HG02763 (cell line): ENCODE results near the gene MYEF2.

Experiments
- ATAC-seq: cut with Tn5 transposase; IDR thresholded peaks from one replicate; pipeline ENCODE4 v1.9.1; 2021; ENCODE audit warnings: mild to moderate bottlenecking, moderate library complexity; ENCODE audit not compliant: unreplicated experiment

MYEF2 gene

GRCh38 chr15:48147358-48147757, 30.7 kb downstream of the MYEF2 start:
- no peak for ATAC-seq

GRCh38 chr15:48145923-48146322, 32.2 kb downstream of the MYEF2 start:
- ATAC-seq: no peak

GRCh38 chr15:48144889-48145288, 33.2 kb downstream of the MYEF2 start:
- peak; percentile 46 for ATAC-seq

- ATAC-seq: no peak
Observed at GRCh38 chr15:48143856-48144255, 34.2 kb downstream of the MYEF2 start.

GRCh38 chr15:48132874-48133273, 45.2 kb downstream of the MYEF2 start:
- no peak for ATAC-seq

- ATAC-seq: no peak
Observed at GRCh38 chr15:48131324-48131723, 46.8 kb downstream of the MYEF2 start.

- no peak for ATAC-seq
Observed at GRCh38 chr15:48126667-48127355, 51.3 kb downstream of the MYEF2 start.

GRCh38 chr15:48121849-48122248, 56.2 kb downstream of the MYEF2 start:
- ATAC-seq: no peak

- no peak for ATAC-seq
Observed at GRCh38 chr15:48120745-48121144, 57.4 kb downstream of the MYEF2 start, which contains the start of gene SLC24A5. SLC24A5 (plus strand) TSS chr15:48120990; CDS start chr15:48121045, 55 bp downstream.

- ATAC-seq: no peak
Observed at GRCh38 chr15:48119277-48119676, 58.8 kb downstream of the MYEF2 start.

- no peak for ATAC-seq
Observed at GRCh38 chr15:48112242-48112641, 65.9 kb downstream of the MYEF2 start.

GRCh38 chr15:48109856-48110531, 68.1 kb downstream of the MYEF2 start:
- no peak for ATAC-seq

- no peak for ATAC-seq
Observed at GRCh38 chr15:48109212-48109611, 68.9 kb downstream of the MYEF2 start.

- ATAC-seq: no peak
Observed at GRCh38 chr15:48105936-48106335, 72.2 kb downstream of the MYEF2 start.

- no peak for ATAC-seq
Observed at GRCh38 chr15:48103647-48104046, 74.4 kb downstream of the MYEF2 start.

GRCh38 chr15:48102167-48102566, 75.9 kb downstream of the MYEF2 start:
- no peak for ATAC-seq

GRCh38 chr15:48101376-48101961, 76.6 kb downstream of the MYEF2 start:
- ATAC-seq: no peak

- no peak for ATAC-seq
Observed at GRCh38 chr15:48097264-48097663, 80.8 kb downstream of the MYEF2 start.

GRCh38 chr15:48096813-48097212, 81.3 kb downstream of the MYEF2 start:
- no peak for ATAC-seq

GRCh38 chr15:48096355-48096786, 81.7 kb downstream of the MYEF2 start:
- ATAC-seq: peak; percentile 78

- ATAC-seq: no peak
Observed at GRCh38 chr15:48091522-48091921, 86.6 kb downstream of the MYEF2 start.

GRCh38 chr15:48090666-48091065, 87.4 kb downstream of the MYEF2 start:
- no peak for ATAC-seq
